IMR-90 (cell line): ENCODE data around the gene SERPINB4.

Source experiments
- CEBPB ChIP-seq: IDR thresholded peaks from 2 replicates; pipeline ENCODE4 v1.6.1; 2012; ENCODE audit warnings: low read depth, low read length, improper control_type of control experiment
- CTCF ChIP-seq: conservative IDR thresholded peaks from 2 replicates; pipeline ENCODE4 v1.5.1; 2012; ENCODE audit warnings: mild to moderate bottlenecking, low read depth, low read length, improper control_type of control experiment
- ELK1 ChIP-seq: fragments of 150-350 bp; IDR thresholded peaks from 2 replicates; pipeline ENCODE4 v1.6.1; 2016; ENCODE audit warnings: low read depth, mild to moderate bottlenecking, low read length, moderate library complexity, borderline replicate concordance
- FOS ChIP-seq: fragments of 150-350 bp; IDR thresholded peaks from 2 replicates; pipeline ENCODE4 v1.6.1; 2016; ENCODE audit warnings: low read depth, low read length
- MXI1 ChIP-seq: IDR thresholded peaks from 2 replicates; pipeline ENCODE4 v1.6.1; 2012; ENCODE audit warnings: low read depth, mild to moderate bottlenecking, low read length, moderate library complexity, borderline replicate concordance
- POLR2A ChIP-seq: IDR thresholded peaks from 2 replicates; pipeline ENCODE4 v1.6.1; 2012; ENCODE audit warnings: mild to moderate bottlenecking, low read depth, low read length
- RAD21 ChIP-seq: IDR thresholded peaks from 2 replicates; pipeline ENCODE4 v1.6.1; 2012; ENCODE audit warnings: low read length, improper control_type of control experiment
- RCOR1 ChIP-seq: IDR thresholded peaks from 2 replicates; pipeline ENCODE4 v1.6.1; 2012; ENCODE audit warnings: mild to moderate bottlenecking, low read length, improper control_type of control experiment; ENCODE audit not compliant: insufficient replicate concordance
- SMC3 ChIP-seq: fragments of 150-350 bp; IDR thresholded peaks from 2 replicates; pipeline ENCODE4 v1.6.1; 2016; ENCODE audit warnings: low read depth, mild to moderate bottlenecking, antibody characterized with exemption, low read length, moderate library complexity
- USF2 ChIP-seq: fragments of 150-350 bp; IDR thresholded peaks from 2 replicates; pipeline ENCODE4 v1.6.1; 2017; ENCODE audit warnings: mild to moderate bottlenecking, antibody characterized with exemption, low read length, low read depth

GRCh38 chr18:63619661-63620060 lies 24.4 kb downstream of the SERPINB4 start:
- TF ChIP-seq RAD21 (no peak), CTCF (no peak), MXI1 (no peak), RCOR1 (no peak), POLR2A (no peak), USF2 (no peak), ELK1 (no peak), SMC3 (no peak), CEBPB (no peak), FOS (no peak)
